Measurements from ENCODE around the gene HAND1.
"Not testable (repeated sequence)": the region's sequence is repeated elsewhere in the genome, so short reads cannot be mapped to it uniquely, and the experiment has no call there.

The HAND1 gene

GRCh38 chr5:154478224-154478565 is at the start of gene HAND1:
Gene HAND1, minus strand, starts transcription at chr5:154478227. Its CDS starts 219 bp downstream, at chr5:154478008.
- no peak for DNase-seq

- no peak for DNase-seq
Measured at GRCh38 chr5:154526231-154527226, 48.5 kb upstream of the HAND1 start.

- no peak for DNase-seq
Measured at GRCh38 chr5:154524859-154525258, 46.8 kb upstream of the HAND1 start.

- no peak for DNase-seq
Measured at GRCh38 chr5:154524181-154524580, 46.2 kb upstream of the HAND1 start.

GRCh38 chr5:154523709-154524108 is 45.7 kb upstream of the HAND1 start:
- no peak for DNase-seq

- DNase-seq, result no peak
Measured at GRCh38 chr5:154523104-154523503, 45.1 kb upstream of the HAND1 start.

GRCh38 chr5:154522284-154522683 is 44.3 kb upstream of the HAND1 start:
- no peak for DNase-seq

- no peak for DNase-seq
Measured at GRCh38 chr5:154521756-154522155, 43.7 kb upstream of the HAND1 start.

DNA sequence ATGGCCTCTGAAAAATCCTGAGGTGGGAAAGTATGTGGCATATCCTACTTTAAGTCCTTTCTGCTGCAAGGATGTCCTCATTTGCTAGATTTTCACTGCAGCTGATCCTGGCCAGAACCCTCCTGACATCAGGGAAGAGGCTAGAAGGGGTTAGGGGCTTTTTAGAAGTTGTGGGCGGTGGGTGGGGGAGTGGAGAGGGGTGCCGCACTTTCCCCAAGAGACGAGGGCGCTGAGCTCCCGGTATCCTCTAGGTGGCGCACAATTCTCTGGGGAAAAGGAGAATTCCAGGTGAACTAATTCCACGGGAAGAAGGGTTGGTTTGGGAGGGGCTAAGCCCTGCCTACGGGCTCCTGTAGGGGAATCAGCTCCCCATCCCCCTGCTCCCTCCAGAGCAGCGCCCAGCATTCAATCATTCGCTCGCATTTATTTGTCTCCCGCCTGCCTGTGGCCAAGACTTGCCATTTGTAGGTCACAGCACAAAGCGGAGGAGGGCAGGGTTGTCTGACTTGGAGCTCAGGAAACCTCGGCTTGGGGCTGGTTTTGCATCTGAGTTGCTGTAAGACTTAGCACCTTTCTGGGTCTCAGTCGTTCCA is 42.9 kb upstream of the HAND1 start:
- DNase-seq, result peak; percentile 41

DNA sequence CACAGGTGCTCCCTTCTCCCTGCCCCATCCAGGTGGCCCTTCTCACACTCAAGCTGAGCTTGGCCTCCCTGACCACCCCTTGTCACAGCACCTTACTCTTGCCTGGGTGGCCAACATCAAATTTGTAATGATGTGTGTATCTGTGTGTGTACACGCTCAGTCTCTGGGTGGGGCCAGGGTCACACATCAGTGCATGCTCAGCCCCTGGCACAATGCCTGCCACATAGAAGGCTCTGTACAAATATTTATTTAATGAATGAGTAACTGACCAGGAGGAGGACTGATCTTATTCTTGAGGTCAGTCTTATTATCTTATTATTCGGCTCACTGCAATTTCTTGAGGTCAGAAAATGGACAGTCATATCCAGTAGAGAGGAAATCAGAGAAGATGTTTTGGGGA is 41.3 kb upstream of the HAND1 start:
- no peak for DNase-seq

DNA sequence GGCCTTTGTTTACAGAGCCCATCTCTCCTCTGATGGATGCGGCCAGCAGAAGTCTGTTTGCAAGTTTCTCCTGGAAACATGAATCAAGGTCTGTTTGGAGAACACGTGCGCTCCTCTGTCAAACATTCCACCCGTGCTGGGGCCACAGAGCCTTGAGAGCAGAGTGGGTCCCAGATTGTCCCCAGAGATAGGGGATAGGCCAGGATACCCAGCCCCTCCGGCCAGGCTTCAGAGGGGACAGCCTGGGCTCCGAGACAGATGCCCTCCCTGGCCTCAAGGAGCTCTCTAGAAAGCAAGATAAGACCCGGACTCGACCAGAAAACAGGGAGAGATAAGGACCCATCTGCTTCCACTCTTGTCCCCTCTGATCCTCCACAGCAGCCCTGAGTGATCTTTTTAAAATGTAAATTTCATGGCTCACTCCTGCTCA is 40.4 kb upstream of the HAND1 start:
- no peak for DNase-seq

GRCh38 chr5:154517810-154518437 is 39.9 kb upstream of the HAND1 start:
- DNase-seq, result no peak

DNA sequence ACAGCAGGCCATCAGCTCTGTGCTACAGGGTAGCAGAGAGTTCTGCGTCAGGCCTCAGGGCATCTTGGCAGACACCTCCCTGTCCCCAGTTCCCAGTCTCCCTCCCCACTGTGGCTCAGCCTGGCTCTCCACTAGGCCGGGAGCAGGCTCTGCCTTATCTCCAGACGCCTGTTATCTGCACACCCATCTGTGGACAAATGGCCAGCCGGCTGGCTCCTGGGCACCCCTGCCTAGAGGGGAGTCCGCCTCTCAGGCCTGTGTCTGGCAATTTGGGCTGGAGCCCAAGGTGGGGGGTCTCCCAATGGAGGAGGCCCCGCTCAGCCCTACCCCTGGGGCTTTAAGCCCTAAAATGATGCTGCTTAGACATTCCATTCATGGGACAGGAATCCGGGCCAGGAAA is 39.2 kb upstream of the HAND1 start:
- no peak for DNase-seq

- no peak for DNase-seq
Measured at GRCh38 chr5:154516475-154516874, 38.4 kb upstream of the HAND1 start.

DNA sequence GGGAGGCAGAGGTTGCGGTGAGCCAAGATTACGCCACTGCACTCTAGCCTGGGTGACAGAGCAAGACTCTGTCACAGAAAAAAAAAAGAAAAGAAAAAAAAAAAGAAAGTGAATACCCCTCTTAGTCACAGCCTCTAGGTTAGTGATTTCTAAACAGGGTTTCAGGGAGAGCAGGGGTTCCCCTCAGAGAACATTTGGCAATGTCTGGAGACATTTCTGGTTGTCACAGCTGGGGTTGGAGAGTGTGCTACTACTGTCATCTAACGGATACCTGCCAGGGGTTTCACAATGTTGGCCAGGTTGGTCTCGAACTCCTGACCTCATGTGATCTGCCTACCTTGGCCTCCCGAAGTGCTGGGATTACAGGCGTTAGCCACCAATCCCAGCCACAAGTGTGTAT is 37.5 kb upstream of the HAND1 start:
- DNase-seq, result not testable (repeated sequence)

DNA sequence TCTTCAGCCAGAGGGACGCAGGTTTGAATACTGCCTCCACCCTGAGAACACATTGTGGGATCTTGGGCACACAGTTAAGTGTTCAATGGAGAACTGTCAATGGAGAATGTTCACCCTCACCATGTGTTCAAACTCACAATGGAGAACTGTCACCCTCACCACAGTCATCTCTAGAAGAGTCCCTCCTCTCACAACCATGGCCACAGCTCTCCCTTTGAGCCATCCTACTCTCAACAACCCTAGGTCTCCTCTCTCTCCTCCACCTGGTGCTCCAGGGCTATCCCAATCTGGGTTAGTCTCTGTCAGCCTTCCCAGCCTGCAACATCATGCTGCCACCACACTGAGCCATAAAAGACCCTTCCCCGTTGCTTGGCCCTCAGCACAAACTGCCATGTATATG is 36.3 kb upstream of the HAND1 start:
- no peak for DNase-seq

DNA sequence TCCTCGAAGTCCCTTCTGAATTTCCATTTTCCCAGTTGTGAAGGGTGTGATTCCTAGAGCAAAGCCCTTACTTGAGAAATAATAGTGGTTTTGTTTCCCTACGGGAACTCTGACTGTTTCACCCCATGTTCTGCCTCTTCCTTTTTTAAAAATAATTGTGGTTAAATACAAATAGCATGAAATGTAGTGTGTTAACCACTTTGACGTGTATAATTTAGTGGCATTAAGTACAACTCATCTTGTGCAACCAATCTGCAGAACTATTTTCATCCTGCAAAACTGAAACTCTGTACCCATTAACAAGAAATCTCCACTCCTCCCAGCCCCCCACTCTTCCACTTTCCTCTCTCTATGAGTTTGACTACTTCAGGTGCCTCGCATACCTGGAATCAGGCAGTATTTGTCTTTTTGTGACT is 35.6 kb upstream of the HAND1 start:
- no peak for DNase-seq

- no peak for DNase-seq
Measured at GRCh38 chr5:154511984-154512383, 34.0 kb upstream of the HAND1 start.

GRCh38 chr5:154509784-154510555 is 31.9 kb upstream of the HAND1 start:
- no peak for DNase-seq

GRCh38 chr5:154508114-154508513 is 30.1 kb upstream of the HAND1 start:
- DNase-seq, result no peak

DNA sequence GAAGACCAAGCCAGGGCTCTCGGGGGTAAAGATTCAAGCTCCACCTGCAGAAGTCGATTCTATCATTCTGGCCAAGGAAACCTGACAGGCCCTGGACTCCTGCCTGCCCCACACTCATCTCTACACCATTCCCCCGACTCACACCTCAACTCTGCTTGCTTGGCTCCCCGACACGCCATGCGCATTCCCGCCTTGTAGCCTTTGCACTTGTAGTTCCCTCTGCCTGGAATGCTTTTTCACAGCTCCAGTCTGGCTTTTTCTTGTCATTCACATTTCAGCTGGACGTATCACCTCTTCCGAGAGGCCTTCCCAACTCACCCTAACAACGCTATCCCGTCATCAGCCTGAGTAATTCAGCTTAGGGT is 28.7 kb upstream of the HAND1 start:
- no peak for DNase-seq

DNA sequence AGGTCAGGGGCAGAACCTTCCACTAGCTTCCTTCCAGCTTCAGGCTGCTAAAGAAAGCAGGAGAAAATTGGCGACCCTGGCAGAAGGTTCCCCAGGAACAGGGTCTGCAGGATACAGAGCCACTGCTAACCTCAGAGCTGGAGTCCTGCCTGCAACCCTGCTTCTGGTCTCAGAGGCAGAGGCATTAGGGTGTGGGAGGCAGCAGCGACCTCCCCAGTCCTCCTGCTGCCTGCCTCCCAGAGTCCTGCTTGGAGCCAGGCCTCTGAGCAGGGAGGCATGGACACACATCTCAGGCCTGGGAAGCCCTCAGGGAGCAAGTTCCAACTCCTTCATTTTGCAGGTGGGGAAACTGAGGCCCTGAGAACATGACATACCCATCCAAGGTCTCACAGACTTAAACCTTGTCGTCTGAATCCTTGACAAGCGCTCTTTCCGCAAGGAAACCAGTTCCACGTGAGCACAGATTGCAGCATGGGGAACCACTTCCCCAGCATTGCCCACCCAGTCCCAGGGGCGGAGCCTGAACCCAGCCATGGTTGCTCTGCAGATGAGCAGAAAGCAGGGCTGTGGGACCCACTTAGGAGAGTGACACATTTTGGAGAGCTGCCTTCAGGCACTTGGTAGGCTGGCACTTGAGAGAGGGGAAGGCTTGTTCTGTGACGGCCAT is 28.2 kb upstream of the HAND1 start:
- DNase-seq, result no peak

DNA sequence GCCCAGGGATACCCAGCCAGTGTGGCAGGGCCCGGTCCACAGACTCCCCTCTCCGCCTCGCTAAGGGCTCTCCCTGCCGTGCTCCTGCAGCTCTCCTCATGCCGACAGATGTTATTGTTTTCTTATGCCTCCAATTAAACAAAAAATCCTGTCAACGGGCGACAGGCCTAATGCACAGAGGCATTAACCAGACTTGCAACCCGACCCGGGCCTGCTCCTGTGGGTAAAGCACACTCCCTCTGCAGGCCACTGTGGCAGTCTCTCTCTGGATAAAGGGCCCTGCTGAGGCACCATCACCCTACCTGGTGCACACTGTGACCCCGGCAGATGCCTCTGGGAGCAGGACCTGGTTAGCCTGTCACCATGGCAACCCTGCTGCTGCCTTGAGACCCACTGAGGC is 27.5 kb upstream of the HAND1 start:
- DNase-seq, result no peak
